Nucleus accumbens (tissue), 56 donors: Measurements from ENCODE around the gene LRIG1.

Source experiments
- DNase-seq, 56 donors: peaks; one replicate each; lab custom pipeline; 2025; lab: John Stamatoyannopoulos, UW

LRIG1 gene

DNA sequence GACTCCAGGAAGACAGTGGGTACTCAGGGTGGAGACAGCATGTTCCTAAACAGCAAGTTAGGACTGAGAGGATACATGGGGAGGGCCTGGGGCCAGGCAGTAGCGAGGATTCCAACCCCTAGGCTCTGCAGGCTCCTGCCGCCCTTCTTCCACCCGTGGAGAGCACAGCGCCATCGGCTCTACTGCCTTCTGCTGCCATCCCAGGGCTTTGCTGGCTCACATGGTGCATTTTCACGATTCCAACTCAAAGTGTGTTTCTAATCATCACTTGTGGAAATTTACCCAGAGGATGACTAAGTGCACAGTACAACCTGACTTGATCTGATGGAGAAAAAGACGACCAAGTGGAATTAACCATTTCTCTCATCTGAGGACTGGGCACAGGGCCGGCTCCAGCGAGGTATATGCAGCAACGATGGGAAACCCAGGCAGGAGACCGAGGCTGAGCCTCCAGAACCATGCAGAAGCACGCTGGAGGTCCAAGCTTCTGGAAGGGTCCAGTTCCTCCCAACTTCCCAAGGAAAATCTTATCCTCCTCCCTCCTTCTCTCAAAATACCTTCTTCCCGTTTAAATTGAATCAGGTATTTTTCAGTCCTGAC, 104.6 kb downstream of the LRIG1 start:
- DNase-seq: no peak

DNA sequence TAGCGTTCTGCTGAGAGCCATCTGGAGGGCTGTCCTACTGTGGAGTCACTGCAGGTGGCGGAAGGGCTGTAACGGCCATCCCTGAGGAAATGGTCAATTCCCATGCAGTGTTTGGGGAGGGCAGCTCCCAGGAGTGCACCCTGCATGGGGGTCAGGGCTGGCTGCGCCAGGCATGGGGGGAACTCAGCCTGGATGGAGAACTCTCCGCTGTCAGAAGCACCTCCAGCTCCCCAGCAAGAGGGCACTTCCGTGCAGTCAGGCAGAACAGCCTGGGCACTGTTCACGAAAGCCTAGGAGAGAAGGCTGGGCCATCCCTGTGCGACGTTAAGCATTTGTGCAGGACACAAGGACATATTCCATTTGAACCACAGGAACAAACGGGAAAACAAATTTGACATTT, 105.2 kb downstream of the LRIG1 start:
- no peak for DNase-seq

DNA sequence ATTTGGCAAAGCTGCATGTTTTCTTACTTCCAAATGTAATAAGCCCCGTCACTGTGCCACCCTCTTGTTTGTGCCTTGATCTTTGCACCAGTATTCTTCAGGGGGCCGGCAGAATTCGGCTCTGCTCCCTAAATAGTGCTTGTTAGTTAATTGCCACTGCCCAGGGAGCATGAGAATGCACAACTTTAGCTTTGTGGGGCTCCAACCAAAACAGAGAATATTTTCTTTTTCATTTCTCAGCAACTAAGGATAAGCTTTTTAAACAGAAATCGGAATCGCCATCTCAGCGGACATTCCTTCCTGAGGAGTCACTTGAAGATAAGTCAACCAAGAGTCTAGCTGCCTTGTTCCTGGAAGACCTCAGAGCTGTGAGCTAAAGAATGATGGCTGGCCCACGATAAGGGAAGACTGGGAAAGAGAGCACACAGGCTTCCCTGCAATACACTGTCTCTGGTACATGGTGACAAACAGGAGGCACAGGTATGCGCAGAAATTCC, 106.0 kb downstream of the LRIG1 start:
- DNase-seq: peak in 4 of 56 donors; percentile 22 to 31 (median 24)

DNA sequence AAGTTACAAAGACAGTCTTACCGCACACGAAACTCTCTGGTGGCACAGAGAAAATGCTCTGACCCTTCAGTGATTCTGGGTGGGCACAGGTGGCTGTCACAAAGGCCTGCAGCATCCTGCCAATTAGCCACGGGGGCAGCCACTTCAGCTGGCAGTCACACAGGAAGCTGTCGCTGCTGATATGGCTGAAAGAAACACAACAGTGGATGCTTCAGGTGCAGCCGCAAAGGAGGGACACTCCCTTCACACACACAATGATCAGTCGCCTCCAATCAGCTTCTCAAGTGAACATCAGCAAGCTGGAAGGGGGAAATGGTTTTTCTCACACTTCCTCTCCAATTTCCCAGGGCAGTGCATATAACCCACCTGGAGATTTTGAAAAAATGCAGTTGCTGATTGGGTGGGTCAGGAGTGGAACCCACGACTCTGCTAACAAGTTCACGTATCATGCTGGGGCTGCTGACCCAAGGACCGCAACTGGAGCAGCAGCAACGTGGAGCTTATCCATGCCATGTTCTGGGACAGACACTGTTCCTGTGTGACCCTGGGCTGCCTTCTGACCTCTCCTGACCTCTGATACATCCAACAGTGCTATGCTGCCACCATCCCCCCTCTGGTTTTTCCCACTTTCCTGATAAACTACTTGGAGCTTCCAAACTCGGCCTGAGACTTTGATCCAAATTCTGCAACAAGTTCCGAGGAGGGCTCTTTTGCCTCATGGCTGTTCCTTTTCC, 106.6 kb downstream of the LRIG1 start:
- no peak for DNase-seq

DNA sequence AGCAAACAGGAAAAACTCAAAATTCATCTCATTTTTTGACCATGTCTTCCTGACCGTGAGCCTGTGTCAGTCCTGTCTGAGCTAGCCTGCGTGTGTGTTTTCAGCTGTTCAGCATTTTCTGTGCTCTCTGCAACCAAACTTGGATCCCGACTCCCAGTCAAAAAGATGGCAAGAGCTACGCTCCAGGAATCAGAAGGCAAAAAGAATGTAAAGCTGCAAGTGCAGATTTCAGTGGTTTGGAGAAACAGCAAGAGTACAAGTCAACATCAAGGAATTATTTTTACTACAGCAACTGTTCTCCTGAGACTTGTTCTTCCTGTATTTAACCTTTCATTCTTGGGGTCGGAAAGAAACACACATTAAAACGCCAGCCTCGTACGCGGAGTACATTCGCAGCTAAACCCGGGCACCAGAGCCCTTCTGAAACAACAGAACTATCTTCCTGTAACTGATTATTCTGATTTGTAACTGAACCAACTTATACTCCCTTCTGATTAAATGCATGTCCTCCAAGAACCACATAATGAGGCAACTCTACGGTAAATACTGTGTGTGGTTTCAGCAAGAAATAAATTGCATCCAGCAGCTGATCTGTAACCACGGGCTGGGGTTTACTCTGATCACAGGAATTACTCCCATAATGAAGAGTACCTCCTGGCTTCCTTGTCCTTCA, 107.4 kb downstream of the LRIG1 start:
- DNase-seq: no peak

DNA sequence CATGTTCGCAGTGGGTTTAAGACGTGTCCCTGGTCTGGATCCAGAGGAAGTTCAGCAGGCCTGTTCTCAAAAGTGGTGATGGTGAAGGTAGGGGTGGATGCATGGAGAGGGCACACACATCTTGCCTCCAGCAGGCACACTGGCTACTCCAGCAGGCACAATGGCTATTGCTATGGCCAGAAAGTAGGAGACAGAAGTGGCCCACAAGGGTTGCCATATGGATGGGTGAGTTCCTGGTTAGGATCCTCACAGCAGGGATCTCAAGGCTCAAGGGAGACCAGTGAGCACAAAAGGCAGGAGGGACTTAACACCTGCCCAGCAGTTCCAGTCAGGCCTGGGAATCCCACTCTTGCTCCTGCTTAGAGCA, 107.9 kb downstream of the LRIG1 start:
- no peak for DNase-seq

DNA sequence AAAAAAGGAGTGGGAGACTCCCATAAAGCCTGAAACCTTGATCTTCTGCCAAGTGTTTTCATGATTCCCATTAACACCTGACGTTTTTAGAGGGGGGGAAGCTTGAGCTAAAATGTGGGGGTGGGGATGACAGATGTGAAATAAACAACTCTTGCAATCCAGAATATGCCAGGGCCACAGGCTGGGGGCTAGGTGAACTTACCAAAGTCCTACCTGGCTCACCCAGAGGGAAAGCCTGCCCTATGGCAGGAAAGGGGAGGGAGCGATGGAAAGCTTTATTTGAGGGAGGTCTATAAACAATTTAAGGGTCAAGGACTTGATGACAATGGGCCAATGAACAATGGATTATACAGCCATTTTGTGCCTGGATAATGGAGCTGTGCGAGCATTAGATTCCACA, 108.3 kb downstream of the LRIG1 start:
- no peak for DNase-seq

DNA sequence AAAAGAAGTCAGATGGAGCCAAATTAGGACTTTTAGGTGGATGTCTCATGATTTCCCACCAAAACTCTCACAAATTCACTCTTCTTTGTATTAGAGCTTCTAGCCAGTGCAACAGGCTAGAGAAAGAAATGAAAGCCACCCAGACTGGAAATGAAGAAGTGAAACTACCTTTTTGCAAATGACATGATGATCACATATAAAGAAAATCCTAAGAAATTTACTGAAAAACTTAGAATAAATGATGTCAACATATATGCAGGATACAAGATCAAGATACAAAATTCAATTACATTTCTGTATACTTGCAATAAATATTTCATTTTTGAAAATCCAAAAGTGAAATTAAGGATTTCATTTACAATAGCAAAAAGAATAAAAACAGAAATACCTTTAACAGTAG, 110.8 kb downstream of the LRIG1 start:
- DNase-seq: no peak

DNA sequence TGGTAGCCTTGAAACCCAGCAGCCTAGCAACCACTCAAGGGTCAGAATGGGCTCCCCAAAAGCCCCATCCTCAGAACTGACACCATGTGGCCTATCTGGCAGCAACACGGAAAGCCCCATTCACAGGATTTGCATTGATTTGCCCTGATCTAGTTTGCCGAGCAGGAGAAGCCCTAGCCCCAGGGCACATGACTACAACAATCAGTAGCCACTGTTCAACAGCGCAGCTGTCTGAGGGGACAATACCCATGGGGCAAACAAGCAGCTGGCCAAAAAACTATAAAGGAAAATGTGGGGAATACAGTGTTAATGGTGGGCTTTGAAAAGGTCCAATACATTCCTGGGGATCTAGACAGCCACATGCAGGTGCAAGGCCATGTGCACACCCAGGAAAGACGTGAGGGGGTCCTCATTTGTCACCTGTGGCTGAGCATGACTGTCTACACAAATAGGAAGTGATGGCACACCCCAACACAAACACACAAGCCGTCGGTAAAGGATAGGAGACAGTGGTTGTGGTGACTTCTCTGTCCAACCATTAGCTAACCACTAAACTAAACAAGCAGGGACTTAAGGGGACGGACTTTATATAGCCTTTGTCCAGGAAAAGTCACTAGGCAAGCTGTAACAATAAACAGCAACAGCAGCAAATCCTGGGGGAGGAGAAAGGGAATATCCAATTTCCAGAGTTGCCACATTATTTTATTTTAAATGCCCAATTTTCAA, 113.7 kb downstream of the LRIG1 start:
- peak in 29 of 56 donors; percentile 19 to 67 (median 45) for DNase-seq

DNA sequence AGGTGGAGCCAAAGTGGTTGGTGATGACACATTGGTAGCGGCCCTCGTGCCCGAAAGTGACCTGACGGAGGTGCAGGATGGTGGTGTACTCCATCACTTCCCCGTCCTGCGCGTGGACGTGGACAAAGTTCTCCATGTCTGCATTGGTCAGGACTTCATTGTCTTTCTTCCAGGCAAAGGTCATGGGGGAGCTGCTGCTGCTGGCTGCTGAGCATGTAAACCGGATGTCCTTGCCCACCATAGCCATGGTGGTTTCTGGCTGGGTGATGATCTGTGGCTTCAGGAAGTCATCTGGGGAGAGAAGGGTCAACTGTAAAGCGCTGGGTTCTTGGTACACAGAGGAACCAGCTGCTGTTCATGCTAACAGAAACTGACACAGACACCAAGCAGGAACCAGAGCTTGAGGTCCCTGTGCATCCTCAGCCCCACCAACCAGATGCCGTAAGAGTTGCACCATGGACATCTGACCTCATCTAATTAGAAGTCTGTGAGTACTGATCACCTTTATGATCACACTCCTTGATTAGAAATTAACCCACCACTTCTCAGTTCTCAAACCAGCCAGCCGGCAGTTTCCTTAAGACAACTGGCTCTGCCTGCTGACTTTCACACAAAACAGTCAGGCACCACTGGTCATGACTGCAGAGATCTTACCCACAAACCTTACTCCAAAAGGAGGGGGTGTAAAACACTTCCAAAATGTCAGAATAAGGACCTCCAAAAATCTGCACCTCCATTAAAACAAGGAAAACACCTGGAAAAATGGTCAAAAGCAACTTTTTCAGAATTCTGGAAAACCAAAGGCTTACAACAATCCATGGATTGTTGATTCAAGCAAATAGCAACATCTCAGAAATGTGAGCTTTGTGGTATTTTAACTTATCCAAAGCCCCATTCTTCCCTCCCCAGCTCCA, 114.6 kb downstream of the LRIG1 start:
- no peak for DNase-seq

DNA sequence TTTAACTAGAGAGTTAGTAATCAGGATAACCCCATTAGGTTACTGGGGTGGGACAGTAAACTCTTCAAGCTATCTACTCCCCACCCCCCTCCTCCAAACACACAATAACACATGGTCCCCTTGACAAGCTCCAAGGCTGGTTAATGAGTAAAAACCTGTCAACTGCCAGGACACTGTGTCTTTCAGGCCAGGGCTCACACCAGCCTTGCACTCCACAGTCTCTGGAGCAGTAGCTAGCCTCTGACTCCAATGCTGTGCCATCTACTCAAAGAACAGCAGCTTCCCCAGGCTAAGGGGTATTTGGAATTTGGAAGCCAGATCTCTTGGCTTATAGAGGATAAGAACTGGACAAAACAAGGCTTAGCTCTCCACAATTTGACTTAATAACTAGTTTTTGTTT, 115.8 kb downstream of the LRIG1 start:
- DNase-seq: no peak

DNA sequence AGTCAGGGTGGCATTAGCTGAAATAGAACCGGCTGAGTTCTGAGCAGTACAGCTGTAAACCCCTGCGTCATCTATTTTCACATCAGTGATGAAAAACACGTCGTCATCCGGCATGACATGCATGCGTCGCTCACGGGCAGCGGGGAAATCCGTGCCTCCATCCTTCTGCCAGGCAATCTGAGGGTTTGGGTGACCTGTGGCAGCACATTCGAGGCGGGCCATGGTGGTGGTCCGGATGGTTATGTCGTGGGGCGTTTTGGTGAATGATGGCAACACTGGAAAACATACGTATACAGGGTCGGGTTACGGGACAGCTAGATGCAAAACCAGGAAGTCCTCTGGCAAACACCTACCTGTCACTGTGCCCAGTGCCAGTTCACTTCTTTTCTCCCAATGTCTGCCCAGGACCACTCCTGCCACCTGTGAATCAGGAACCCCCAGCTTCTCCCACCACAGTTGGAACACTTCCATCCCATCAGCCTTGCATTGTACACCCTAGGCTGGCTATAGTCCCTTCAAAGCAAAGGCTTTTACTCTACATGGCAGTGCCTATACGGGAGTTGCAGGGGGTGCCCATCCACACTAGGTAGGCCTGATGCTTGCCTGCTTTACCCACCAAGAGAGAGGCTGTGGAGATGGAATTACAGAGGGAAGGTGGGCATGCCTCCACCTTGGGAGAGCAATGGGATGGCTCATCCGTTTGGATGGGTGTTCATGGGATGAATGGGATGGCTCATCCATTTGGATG, 116.7 kb downstream of the LRIG1 start:
- no peak for DNase-seq

DNA sequence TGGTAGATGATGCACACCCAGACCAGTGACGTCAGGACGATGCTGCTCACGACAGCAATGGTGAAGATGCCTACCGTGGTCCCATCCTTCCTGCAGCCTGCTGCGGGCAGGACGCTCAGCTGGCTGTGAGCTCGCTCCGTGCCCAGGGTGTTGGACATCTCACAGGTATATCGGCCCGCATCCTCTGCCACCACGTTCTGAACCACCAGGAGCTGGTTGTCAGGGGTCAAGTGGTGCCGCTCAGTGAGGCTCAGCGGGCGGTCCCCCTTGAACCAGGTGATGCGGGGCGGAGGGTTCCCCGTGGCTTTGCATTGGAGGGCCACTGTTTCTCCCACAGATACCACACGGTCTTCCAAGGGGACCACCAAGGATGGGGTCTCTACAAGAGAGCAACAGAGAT, 117.8 kb downstream of the LRIG1 start:
- DNase-seq: no peak

DNA sequence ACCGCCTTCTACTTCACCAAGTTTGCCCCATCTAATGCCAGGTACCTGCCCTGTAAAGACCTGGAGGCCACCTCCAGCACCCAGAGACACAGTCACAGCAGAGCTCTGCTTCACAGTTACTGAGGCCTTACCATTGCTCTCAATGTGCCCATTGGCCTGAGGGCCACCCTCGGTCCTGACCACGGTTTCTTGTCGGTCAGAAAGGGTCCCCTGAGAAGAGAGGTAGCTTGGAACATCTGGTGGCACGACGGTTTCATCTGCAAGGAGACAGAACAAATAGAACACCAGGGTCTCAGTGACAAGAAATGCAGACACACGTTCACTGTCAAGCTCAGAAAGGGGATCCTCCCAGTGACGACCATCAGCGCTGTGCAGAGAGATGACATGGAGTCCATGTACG, 118.7 kb downstream of the LRIG1 start:
- no peak for DNase-seq

DNA sequence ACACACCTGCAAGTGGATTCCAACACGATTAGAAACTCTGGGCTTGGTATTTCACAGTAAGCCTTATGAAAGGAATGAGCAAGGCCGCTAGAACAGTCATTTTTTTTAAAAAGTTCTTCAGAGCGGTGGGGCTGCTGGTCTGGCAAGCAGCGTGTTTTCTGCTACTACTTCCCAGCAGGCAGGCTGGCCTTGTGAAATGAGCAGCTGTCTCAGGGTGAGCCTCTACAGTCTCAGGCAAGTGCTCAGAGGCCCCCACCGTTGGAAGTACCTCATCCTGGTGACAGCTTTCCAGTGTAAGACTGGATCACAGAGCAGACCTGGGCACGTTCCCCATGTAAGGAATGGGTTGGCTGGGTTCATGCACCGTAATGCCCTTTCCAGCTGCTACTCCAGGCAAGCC, 119.2 kb downstream of the LRIG1 start:
- DNase-seq: peak in 1 of 56 donors; percentile 47

DNA sequence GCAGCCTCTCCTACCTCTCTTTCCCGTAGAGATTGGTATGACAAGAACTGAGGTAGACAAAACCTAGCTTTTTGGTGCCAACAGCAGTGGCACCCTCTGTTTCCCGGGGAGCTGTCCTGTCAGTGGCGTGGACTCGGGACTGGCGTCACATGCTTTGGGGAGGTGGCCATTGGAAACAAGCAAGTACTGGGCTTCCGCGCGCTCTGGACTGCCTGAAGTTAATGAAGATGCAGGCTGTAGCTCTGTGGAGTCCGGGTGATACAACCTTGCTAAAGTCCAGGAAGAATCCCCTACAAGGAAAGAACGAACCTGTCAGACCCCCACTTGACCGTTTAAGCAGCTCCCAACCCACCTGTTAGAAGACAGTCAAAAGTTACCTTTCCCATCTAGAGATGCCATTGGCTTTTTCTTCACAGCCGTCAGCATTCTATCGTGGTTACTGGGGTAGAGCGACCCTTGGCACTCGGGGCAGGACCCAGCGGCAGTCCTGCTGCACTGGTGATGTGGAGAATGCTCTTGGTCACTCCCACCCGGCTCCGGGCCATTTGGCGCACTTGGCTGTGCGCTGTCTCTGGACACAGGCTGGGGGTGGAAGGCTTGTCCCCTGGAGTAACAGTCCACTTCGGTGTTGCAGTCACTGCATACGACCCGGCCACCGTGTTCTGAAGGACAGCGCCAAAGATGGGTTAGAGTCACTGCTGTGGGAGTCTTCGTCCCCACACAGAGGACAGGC, 120.5 kb downstream of the LRIG1 start:
- peak in 5 of 56 donors; percentile 20 to 42 (median 30) for DNase-seq

DNA sequence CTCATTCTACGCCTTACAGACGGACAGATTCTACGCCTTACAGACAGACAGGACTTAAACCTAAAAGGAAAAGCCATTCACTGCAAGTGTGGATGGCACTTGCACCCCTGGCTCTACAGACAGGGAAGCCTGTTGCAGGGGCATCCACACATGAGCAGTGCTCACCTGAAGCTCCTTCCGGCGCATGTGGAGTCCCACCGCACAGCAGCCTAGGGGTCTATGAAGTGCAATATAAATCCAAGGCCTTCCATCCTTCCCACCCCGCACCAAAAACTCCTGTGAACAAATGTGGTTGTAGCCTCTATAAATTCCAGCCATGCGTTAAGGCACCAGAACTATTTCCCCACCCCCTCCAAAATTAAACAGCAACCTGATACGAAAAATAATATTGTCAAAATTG, 121.3 kb downstream of the LRIG1 start:
- no peak for DNase-seq

DNA sequence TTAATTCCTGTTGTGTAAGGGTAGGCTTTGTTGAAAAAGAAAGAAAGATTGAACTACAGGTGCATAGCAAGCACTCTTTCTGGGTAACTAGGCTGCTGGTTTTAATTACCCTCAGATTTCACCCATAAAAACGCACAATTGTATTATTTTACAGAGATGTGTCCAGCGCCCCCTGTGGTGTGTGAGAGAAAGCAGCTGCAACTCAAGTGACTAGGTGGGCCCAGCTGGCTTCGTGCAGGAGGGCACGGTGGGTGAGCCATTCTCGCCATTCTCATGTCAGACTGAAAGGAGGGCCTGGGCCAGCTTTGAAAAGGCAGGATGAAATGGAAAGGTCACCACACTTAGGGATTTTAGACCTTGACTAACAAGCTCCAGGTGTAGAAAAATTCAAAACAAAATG, 122.6 kb downstream of the LRIG1 start:
- peak in 2 of 56 donors; percentile 33 to 42 for DNase-seq

DNA sequence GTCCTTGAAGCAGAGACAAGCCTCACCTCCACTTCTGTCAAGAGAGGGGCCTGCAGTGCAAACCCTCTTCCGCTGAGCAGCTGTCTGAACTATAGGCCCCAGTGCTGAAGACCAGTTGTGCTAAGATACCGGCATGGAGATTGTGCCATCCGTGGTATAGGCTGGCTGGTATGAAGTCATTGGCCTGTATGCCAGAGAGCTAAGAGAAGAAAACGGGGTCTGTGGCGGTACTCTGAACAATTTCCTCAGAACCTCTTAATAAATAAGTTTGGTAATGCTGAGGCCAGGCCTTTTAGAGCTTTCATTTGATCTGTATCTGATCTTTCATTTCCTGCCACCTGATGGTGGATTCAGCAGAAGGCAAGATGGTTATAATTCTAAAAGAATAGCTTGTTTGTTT, 123.0 kb downstream of the LRIG1 start:
- DNase-seq: no peak
